ENCODE results near the gene TMEM200C.

TMEM200C gene

DNA sequence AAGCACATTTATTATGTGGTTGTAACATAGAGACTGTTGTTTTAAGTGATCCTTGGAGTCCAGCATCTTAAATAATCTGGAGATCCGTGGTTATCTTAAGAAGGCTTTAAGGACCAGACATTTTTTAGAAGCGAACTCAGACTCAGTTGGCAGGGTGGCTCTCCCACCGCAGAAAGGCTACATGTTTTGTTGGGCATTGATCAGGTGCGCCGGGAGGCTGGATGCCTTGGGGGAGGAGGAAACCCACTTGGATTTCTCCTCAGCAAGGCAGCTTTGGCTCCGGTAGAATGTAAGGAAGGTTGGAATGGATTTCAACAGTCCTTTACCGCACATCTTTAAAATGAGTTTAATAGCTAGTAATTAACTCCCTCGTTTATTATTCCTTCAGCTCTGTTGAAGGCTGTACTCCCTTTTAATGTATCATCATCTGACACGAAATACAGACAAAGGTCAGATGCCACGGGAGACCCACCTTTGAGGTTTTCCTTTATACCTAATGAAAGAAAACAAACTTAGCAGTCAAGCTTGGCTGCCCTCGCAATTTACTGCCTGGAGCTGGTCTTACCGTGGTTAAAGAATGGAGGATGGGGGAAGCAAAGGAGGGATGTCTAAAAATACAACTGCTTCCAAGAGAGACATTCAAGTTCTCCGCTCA is 1.2 kb downstream of the TMEM200C start (continued):
- TF ChIP-seq, protein P1, sequence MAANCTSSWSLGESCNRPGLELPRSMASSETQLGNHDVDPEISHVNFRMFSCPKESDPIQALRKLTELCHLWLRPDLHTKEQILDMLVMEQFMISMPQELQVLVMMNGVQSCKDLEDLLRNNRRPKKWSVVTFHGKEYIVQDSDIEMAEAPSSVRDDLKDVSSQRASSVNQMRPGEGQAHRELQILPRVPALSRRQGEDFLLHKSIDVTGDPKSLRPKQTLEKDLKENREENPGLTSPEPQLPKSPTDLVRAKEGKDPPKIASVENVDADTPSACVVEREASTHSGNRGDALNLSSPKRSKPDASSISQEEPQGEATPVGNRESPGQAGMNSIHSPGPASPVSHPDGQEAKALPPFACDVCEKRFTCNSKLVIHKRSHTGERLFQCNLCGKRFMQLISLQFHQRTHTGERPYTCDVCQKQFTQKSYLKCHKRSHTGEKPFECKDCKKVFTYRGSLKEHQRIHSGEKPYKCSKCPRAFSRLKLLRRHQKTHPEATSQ (tag by site-specific recombination; IDR thresholded peaks at IDR 0.05): no peak
- TF ChIP-seq FEZF1 (tag by site-specific recombination; IDR thresholded peaks at IDR 0.05): peak; percentile 50
- 0 out of 2 replicates have a peak, but pooled peaks have one; percentile 1 for TF ChIP-seq ZSCAN30 (tag by site-specific recombination; IDR thresholded peaks at IDR 0.05)
- TF ChIP-seq SCRT1 (tag by site-specific recombination; IDR thresholded peaks at IDR 0.05; ENCODE audit: borderline replicate concordance): no peak
- no peak for TF ChIP-seq ZNF48 (tag by site-specific recombination; IDR thresholded peaks at IDR 0.05)
- 0 out of 2 replicates have a peak, but pooled peaks have one; percentile 28 for TF ChIP-seq OSR2 (tag by site-specific recombination; IDR thresholded peaks at IDR 0.05)
- no peak; the same call in 1 of the 2 replicates for TF ChIP-seq ZBTB20 (tag by site-specific recombination; IDR thresholded peaks at IDR 0.05)
- no peak for TF ChIP-seq ZNF610 (tag by site-specific recombination; IDR thresholded peaks at IDR 0.05; ENCODE audit: borderline replicate concordance)
- TF ChIP-seq YY2 (tag by site-specific recombination; IDR thresholded peaks at IDR 0.05): no peak
- no peak for TF ChIP-seq ZNF558 (tag by site-specific recombination; IDR thresholded peaks at IDR 0.05)
- TF ChIP-seq ZNF274 (IDR thresholded peaks at IDR 0.05; ENCODE audit: low read length): no peak
- TF ChIP-seq ZNF274 (tag by site-specific recombination; IDR thresholded peaks at IDR 0.05; ENCODE audit: borderline replicate concordance): no peak
- TF ChIP-seq REPIN1 (tag by site-specific recombination; IDR thresholded peaks at IDR 0.05; ENCODE audit: low read depth): no peak
- TF ChIP-seq TRIM28 (IDR thresholded peaks at IDR 0.05; ENCODE audit: borderline replicate concordance, low read length): no peak
- no peak for TF ChIP-seq ZNF10 (tag by site-specific recombination; IDR thresholded peaks at IDR 0.05)
- no peak for TF ChIP-seq ZNF501 (tag by site-specific recombination; IDR thresholded peaks at IDR 0.05)
- TF ChIP-seq ZNF660 (tag by site-specific recombination; IDR thresholded peaks at IDR 0.05): no peak
- no peak for TF ChIP-seq ZNF544 (tag by site-specific recombination; IDR thresholded peaks at IDR 0.05)
- no peak for TF ChIP-seq MYNN (tag by site-specific recombination; IDR thresholded peaks at IDR 0.05; ENCODE audit: borderline replicate concordance)
- TF ChIP-seq, protein P2, sequence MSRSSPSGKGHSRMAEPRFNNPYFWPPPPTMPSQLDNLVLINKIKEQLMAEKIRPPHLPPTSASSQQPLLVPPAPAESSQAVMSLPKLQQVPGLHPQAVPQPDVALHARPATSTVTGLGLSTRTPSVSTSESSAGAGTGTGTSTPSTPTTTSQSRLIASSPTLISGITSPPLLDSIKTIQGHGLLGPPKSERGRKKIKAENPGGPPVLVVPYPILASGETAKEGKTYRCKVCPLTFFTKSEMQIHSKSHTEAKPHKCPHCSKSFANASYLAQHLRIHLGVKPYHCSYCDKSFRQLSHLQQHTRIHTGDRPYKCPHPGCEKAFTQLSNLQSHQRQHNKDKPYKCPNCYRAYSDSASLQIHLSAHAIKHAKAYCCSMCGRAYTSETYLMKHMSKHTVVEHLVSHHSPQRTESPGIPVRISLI (tag by site-specific recombination; IDR thresholded peaks at IDR 0.05): no peak
- TF ChIP-seq HOXC10 (CRISPR knock-in tag; IDR thresholded peaks at IDR 0.05): no peak
- TF ChIP-seq ZNF514 (tag by site-specific recombination; IDR thresholded peaks at IDR 0.05): no peak
- TF ChIP-seq, protein P3, sequence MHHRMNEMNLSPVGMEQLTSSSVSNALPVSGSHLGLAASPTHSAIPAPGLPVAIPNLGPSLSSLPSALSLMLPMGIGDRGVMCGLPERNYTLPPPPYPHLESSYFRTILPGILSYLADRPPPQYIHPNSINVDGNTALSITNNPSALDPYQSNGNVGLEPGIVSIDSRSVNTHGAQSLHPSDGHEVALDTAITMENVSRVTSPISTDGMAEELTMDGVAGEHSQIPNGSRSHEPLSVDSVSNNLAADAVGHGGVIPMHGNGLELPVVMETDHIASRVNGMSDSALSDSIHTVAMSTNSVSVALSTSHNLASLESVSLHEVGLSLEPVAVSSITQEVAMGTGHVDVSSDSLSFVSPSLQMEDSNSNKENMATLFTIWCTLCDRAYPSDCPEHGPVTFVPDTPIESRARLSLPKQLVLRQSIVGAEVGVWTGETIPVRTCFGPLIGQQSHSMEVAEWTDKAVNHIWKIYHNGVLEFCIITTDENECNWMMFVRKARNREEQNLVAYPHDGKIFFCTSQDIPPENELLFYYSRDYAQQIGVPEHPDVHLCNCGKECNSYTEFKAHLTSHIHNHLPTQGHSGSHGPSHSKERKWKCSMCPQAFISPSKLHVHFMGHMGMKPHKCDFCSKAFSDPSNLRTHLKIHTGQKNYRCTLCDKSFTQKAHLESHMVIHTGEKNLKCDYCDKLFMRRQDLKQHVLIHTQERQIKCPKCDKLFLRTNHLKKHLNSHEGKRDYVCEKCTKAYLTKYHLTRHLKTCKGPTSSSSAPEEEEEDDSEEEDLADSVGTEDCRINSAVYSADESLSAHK (tag by site-specific recombination; IDR thresholded peaks at IDR 0.05): no peak
- no peak for TF ChIP-seq ZNF354C (tag by site-specific recombination; IDR thresholded peaks at IDR 0.05; ENCODE audit: borderline replicate concordance, low read depth)
- no peak for TF ChIP-seq ZNF654 (tag by site-specific recombination; IDR thresholded peaks at IDR 0.05; ENCODE audit: low read depth)
- TF ChIP-seq, protein P4, sequence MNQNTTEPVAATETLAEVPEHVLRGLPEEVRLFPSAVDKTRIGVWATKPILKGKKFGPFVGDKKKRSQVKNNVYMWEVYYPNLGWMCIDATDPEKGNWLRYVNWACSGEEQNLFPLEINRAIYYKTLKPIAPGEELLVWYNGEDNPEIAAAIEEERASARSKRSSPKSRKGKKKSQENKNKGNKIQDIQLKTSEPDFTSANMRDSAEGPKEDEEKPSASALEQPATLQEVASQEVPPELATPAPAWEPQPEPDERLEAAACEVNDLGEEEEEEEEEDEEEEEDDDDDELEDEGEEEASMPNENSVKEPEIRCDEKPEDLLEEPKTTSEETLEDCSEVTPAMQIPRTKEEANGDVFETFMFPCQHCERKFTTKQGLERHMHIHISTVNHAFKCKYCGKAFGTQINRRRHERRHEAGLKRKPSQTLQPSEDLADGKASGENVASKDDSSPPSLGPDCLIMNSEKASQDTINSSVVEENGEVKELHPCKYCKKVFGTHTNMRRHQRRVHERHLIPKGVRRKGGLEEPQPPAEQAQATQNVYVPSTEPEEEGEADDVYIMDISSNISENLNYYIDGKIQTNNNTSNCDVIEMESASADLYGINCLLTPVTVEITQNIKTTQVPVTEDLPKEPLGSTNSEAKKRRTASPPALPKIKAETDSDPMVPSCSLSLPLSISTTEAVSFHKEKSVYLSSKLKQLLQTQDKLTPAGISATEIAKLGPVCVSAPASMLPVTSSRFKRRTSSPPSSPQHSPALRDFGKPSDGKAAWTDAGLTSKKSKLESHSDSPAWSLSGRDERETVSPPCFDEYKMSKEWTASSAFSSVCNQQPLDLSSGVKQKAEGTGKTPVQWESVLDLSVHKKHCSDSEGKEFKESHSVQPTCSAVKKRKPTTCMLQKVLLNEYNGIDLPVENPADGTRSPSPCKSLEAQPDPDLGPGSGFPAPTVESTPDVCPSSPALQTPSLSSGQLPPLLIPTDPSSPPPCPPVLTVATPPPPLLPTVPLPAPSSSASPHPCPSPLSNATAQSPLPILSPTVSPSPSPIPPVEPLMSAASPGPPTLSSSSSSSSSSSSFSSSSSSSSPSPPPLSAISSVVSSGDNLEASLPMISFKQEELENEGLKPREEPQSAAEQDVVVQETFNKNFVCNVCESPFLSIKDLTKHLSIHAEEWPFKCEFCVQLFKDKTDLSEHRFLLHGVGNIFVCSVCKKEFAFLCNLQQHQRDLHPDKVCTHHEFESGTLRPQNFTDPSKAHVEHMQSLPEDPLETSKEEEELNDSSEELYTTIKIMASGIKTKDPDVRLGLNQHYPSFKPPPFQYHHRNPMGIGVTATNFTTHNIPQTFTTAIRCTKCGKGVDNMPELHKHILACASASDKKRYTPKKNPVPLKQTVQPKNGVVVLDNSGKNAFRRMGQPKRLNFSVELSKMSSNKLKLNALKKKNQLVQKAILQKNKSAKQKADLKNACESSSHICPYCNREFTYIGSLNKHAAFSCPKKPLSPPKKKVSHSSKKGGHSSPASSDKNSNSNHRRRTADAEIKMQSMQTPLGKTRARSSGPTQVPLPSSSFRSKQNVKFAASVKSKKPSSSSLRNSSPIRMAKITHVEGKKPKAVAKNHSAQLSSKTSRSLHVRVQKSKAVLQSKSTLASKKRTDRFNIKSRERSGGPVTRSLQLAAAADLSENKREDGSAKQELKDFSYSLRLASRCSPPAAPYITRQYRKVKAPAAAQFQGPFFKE (tag by site-specific recombination; IDR thresholded peaks at IDR 0.05; ENCODE audit: borderline replicate concordance): no peak
- peak; percentile 46 for TF ChIP-seq ZNF341 (tag by site-specific recombination; IDR thresholded peaks at IDR 0.05; ENCODE audit: low read depth)
- TF ChIP-seq, protein P5, sequence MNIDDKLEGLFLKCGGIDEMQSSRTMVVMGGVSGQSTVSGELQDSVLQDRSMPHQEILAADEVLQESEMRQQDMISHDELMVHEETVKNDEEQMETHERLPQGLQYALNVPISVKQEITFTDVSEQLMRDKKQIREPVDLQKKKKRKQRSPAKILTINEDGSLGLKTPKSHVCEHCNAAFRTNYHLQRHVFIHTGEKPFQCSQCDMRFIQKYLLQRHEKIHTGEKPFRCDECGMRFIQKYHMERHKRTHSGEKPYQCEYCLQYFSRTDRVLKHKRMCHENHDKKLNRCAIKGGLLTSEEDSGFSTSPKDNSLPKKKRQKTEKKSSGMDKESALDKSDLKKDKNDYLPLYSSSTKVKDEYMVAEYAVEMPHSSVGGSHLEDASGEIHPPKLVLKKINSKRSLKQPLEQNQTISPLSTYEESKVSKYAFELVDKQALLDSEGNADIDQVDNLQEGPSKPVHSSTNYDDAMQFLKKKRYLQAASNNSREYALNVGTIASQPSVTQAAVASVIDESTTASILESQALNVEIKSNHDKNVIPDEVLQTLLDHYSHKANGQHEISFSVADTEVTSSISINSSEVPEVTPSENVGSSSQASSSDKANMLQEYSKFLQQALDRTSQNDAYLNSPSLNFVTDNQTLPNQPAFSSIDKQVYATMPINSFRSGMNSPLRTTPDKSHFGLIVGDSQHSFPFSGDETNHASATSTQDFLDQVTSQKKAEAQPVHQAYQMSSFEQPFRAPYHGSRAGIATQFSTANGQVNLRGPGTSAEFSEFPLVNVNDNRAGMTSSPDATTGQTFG (tag by site-specific recombination; IDR thresholded peaks at IDR 0.05; ENCODE audit: borderline replicate concordance): no peak

Data from HEK293 (cell line).